Astrocyte (in vitro differentiated cells and primary cell): Measurements from ENCODE around the gene HS6ST1. TPM values are rescaled to one million over a fixed set of nuclear protein-coding genes. Genes with fewer than 3 reads are reported as not detected.

ENCODE experiments used
- DNase-seq: peaks from one replicate; pipeline ENCODE4 v3.0.0-alpha.2; 2010; ENCODE audit warnings: low read depth
- FAIRE-seq: peaks from 2 replicates; lab custom pipeline; 2011; peaks lifted over from hg19 to GRCh38; lab: Jason Lieb, UNC
- H2AFZ ChIP-seq: 2 replicates; pipeline ENCODE4 v1.6.0; 2012; ENCODE audit warnings: low read depth, low read length, inconsistent platforms
- H3K27ac ChIP-seq: 2 replicates; pipeline ENCODE4 v1.5.1; 2011; ENCODE audit warnings: low read depth, low read length, inconsistent platforms
- H3K27me3 ChIP-seq: 2 replicates; pipeline ENCODE4 v1.6.0; 2011; ENCODE audit warnings: low read length, inconsistent platforms; ENCODE audit not compliant: insufficient read depth
- H3K36me3 ChIP-seq: 2 replicates; pipeline ENCODE4 v1.5.1; 2011; ENCODE audit warnings: low read length, inconsistent platforms; ENCODE audit not compliant: insufficient read depth
- H3K4me1 ChIP-seq: 2 replicates; pipeline ENCODE4 v1.5.1; 2011; ENCODE audit warnings: low read length, inconsistent platforms; ENCODE audit not compliant: insufficient read depth
- H3K4me2 ChIP-seq: 2 replicates; pipeline ENCODE4 v1.6.0; 2012; ENCODE audit warnings: low read length, inconsistent platforms
- H3K4me3 ChIP-seq: 2 replicates; pipeline ENCODE4 v1.5.1; 2011; ENCODE audit warnings: low read depth, mild to moderate bottlenecking, low read length, inconsistent platforms; ENCODE audit not compliant: insufficient read depth
- H3K79me2 ChIP-seq: 2 replicates; pipeline ENCODE4 v1.6.0; 2012; ENCODE audit warnings: mild to moderate bottlenecking, low read length, inconsistent platforms; ENCODE audit not compliant: insufficient read depth
- H3K9ac ChIP-seq: 2 replicates; pipeline ENCODE4 v1.6.0; 2012; ENCODE audit warnings: mild to moderate bottlenecking, low read length, inconsistent platforms
- H3K9me3 ChIP-seq: 2 replicates; pipeline ENCODE4 v1.5.1; 2012; ENCODE audit warnings: low read depth, mild to moderate bottlenecking, low read length, inconsistent platforms; ENCODE audit not compliant: insufficient read depth
- H4K20me1 ChIP-seq: 2 replicates; pipeline ENCODE4 v1.6.0; 2012; ENCODE audit warnings: low read length, inconsistent platforms; ENCODE audit not compliant: insufficient read depth
- H3K27ac Mint-ChIP-seq: one replicate; pipeline ENCODE4 v1.8.0; 2021; ENCODE audit warnings: mild to moderate bottlenecking, mixed read lengths; ENCODE audit not compliant: unreplicated experiment
- H3K27me3 Mint-ChIP-seq: one replicate; pipeline ENCODE4 v1.8.0; 2021; ENCODE audit warnings: low read depth, mixed read lengths; ENCODE audit not compliant: unreplicated experiment
- H3K36me3 Mint-ChIP-seq: one replicate; pipeline ENCODE4 v1.8.0; 2021; ENCODE audit warnings: low read depth, mixed read lengths; ENCODE audit not compliant: unreplicated experiment
- H3K4me1 Mint-ChIP-seq: one replicate; pipeline ENCODE4 v1.8.0; 2021; ENCODE audit warnings: low read depth, mixed read lengths; ENCODE audit not compliant: unreplicated experiment
- H3K4me3 Mint-ChIP-seq: one replicate; pipeline ENCODE4 v1.8.0; 2021; ENCODE audit warnings: mild to moderate bottlenecking, moderate library complexity, mixed read lengths; ENCODE audit not compliant: unreplicated experiment
- H3K9me3 Mint-ChIP-seq: one replicate; pipeline ENCODE4 v1.8.0; 2021; ENCODE audit warnings: mild to moderate bottlenecking, mixed read lengths; ENCODE audit not compliant: unreplicated experiment
- CTCF ChIP-seq: IDR thresholded peaks from 2 replicates; pipeline ENCODE4 v1.5.1; 2011; ENCODE audit warnings: low read depth, mild to moderate bottlenecking, inconsistent platforms, low read length, moderate library complexity; ENCODE audit not compliant: insufficient read depth
- EZH2 ChIP-seq: IDR thresholded peaks from 2 replicates; pipeline ENCODE4 v1.6.1; 2012; ENCODE audit warnings: mild to moderate bottlenecking, low read length, inconsistent platforms; ENCODE audit not compliant: insufficient read depth
- total RNA-seq: library from RNA; stranded (reverse); gene quantifications from 2 replicates; pipeline ENCODE4 v1.2.1, GENCODE V29; 2021

The HS6ST1 gene
- total RNA-seq, 1 donor from 2014 or later = 20.5 TPM

- Histone ChIP-seq H3K79me2 (no peaks in the 10 kb centered on the region), H2AFZ (peak overlapping the region; percentile 81), H4K20me1 (no peaks in the 10 kb centered on the region), H3K27me3 (no peaks in the 10 kb centered on the region), H3K9ac (peak overlapping the region; percentile 65), H3K27ac (peak overlapping the region; percentile 80), H3K4me3 (peak overlapping the region; percentile 15), H3K4me2 (peak overlapping the region; percentile 75), H3K36me3 (no peaks in the 10 kb centered on the region), H3K9me3 (no peaks in the 10 kb centered on the region), H3K4me1 (peaks cover 25% of the 10 kb centered on the region)
- Mint-ChIP-seq H3K36me3 (no peaks in the 10 kb centered on the region), H3K27me3 (peaks cover 5% of the 10 kb centered on the region), H3K9me3 (no peaks in the 10 kb centered on the region), H3K27ac (peak overlapping the region; percentile 82), H3K4me3 (peak overlapping the region; percentile 0), H3K4me1 (peaks cover 19% of the 10 kb centered on the region)
- no peak for FAIRE-seq
- peak; percentile 97 for DNase-seq
- TF ChIP-seq EZH2 (no peak), CTCF (no peak)
Observed at GRCh38 chr2:128236491-128237035, 82.1 kb downstream of the HS6ST1 start.

GRCh38 chr2:128235581-128235980, 83.1 kb downstream of the HS6ST1 start:
- no peak overlapping the region for H3K9ac ChIP-seq
- Mint-ChIP-seq H3K4me3 (no peak overlapping the region), H3K4me1 (peaks cover 19% of the 10 kb centered on the region), H3K27me3 (peaks cover 12% of the 10 kb centered on the region), H3K9me3 (no peaks in the 10 kb centered on the region), H3K27ac (no peak overlapping the region), H3K36me3 (no peaks in the 10 kb centered on the region)
- no peak for FAIRE-seq
- no peaks in the 10 kb centered on the region for H4K20me1 ChIP-seq
- H3K4me3 ChIP-seq = no peak overlapping the region
- TF ChIP-seq EZH2 (no peak), CTCF (no peak)
- H2AFZ ChIP-seq = no peak overlapping the region
- H3K4me2 ChIP-seq = no peak overlapping the region
- no peaks in the 10 kb centered on the region for H3K27me3 ChIP-seq
- peaks cover 25% of the 10 kb centered on the region for H3K4me1 ChIP-seq
- no peaks in the 10 kb centered on the region for H3K36me3 ChIP-seq
- no peak overlapping the region for H3K27ac ChIP-seq
- DNase-seq = no peak
- no peaks in the 10 kb centered on the region for H3K79me2 ChIP-seq
- no peaks in the 10 kb centered on the region for H3K9me3 ChIP-seq

GRCh38 chr2:128234613-128235012, 84.1 kb downstream of the HS6ST1 start:
- TF ChIP-seq CTCF (no peak), EZH2 (no peak)
- no peak overlapping the region for H3K4me2 ChIP-seq
- H3K27ac ChIP-seq = no peak overlapping the region
- Mint-ChIP-seq H3K27ac (no peak overlapping the region), H3K9me3 (no peaks in the 10 kb centered on the region), H3K27me3 (peaks cover 12% of the 10 kb centered on the region), H3K4me3 (no peak overlapping the region), H3K4me1 (peaks cover 19% of the 10 kb centered on the region), H3K36me3 (no peaks in the 10 kb centered on the region)
- no peaks in the 10 kb centered on the region for H3K9me3 ChIP-seq
- DNase-seq (no peak), FAIRE-seq (no peak)
- no peak overlapping the region for H3K4me3 ChIP-seq
- no peak overlapping the region for H2AFZ ChIP-seq
- no peaks in the 10 kb centered on the region for H3K27me3 ChIP-seq
- H3K79me2 ChIP-seq = no peaks in the 10 kb centered on the region
- peaks cover 25% of the 10 kb centered on the region for H3K4me1 ChIP-seq
- no peaks in the 10 kb centered on the region for H3K36me3 ChIP-seq
- no peak overlapping the region for H3K9ac ChIP-seq
- no peaks in the 10 kb centered on the region for H4K20me1 ChIP-seq
